ENCODE data around the gene CABLES1.

- TF ChIP-seq CTCF (tag by site-specific recombination; IDR thresholded peaks at IDR 0.05) (no peak), ZNF624 (tag by site-specific recombination; IDR thresholded peaks at IDR 0.05) (no peak), ZNF121 (tag by site-specific recombination; IDR thresholded peaks at IDR 0.05) (no peak), ZNF610 (tag by site-specific recombination; IDR thresholded peaks at IDR 0.05; ENCODE audit: borderline replicate concordance) (no peak), ZNF677 (tag by site-specific recombination; IDR thresholded peaks at IDR 0.05) (no peak), KLF16 (tag by site-specific recombination; IDR thresholded peaks at IDR 0.05) (no peak)
- TF ChIP-seq, protein P1, sequence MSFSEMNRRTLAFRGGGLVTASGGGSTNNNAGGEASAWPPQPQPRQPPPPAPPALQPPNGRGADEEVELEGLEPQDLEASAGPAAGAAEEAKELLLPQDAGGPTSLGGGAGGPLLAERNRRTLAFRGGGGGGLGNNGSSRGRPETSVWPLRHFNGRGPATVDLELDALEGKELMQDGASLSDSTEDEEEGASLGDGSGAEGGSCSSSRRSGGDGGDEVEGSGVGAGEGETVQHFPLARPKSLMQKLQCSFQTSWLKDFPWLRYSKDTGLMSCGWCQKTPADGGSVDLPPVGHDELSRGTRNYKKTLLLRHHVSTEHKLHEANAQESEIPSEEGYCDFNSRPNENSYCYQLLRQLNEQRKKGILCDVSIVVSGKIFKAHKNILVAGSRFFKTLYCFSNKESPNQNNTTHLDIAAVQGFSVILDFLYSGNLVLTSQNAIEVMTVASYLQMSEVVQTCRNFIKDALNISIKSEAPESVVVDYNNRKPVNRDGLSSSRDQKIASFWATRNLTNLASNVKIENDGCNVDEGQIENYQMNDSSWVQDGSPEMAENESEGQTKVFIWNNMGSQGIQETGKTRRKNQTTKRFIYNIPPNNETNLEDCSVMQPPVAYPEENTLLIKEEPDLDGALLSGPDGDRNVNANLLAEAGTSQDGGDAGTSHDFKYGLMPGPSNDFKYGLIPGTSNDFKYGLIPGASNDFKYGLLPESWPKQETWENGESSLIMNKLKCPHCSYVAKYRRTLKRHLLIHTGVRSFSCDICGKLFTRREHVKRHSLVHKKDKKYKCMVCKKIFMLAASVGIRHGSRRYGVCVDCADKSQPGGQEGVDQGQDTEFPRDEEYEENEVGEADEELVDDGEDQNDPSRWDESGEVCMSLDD (tag by site-specific recombination; IDR thresholded peaks at IDR 0.05) = no peak
These were observed 51.5 kb downstream of the CABLES1 start for GRCh38 chr18:23186781-23187180.
